Fibroblast of skin of abdomen (primary cell): Measurements from ENCODE around the gene CDKAL1.
A peak's percentile ranks its signal among the peaks of the same experiment; 100 is the strongest.

Experiments used
- DNase-seq: peaks from one replicate; pipeline ENCODE4 v3.0.0-alpha.2; 2013

The CDKAL1 gene

GRCh38 chr6:20841806-20842205, 307.5 kb downstream of the CDKAL1 start:
- no peak for DNase-seq

- DNase-seq = no peak
These were observed 311.3 kb downstream of the CDKAL1 start for GRCh38 chr6:20845592-20845991.

DNA sequence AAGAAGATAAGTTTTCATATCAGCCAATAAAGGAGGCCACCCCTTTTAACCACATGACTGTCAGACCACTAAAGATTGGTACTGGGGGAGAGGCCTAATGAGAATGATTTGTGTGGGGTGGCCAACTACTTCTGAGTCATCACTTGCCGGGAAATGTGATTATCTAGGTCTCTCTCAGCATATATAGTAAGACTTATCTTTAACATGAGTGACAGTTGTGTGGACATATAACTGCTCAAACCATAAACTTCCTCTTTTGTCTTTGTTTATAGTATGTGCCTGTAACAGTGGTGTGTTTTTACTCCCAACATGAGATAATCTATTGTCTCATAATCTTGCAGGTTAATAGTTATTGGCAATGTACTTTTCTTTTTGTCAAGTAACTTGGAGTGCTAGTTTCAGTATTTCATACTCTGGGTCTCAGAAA, 312.4 kb downstream of the CDKAL1 start:
- peak; percentile 21 for DNase-seq

DNA sequence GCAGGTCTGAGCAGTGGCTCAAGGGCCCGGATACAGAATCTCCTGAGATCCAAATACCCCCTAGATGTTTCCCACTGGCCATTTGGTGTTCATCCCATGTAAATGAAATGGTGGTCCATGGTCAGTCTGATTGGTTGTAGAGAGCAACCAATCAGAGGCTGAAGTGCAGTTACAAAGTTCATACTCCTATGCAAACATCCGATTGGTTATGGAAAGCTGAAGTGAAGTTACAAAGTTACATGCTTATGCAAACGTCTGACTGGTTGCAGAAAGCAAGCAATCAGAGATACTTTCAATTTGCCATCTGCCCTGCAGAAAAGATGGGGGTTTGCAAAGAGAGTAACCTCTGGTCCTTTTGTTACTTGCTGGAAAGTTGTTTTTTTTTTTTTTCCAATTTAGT, 313.6 kb downstream of the CDKAL1 start:
- DNase-seq = no peak

DNA sequence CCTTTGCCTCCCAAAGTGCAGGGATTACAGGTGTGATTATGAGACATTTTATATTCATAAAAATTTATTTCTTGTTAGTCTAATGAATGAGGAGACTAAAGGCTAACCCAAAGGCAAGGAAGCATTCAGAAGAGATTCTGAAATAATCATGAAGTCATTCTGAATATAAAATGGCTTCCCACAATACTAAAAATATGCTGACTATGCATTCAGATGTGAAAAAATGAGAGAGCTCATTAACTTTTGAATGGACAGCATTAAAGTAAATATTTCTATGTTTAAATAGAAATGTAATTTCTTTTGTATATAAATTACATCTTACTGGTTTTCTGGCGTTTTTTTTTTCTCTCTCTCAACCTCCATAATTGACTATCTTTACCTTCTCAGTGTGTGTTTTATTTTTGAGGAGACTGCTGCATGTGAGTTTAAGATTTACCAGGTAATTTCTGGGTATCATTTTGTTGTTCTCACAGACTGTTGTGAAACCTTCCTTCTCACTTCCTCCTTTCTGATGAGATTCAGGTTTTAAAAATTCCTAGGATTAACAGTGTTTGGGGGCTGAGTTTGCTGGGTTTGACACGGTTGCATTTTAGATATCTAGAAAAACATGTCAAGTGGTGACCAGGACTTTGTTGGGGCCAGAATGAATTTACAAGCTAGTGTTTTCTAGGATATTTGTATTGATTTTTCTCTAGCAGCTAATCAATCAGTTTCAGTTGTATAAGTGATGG, 316.6 kb downstream of the CDKAL1 start:
- no peak for DNase-seq

DNA sequence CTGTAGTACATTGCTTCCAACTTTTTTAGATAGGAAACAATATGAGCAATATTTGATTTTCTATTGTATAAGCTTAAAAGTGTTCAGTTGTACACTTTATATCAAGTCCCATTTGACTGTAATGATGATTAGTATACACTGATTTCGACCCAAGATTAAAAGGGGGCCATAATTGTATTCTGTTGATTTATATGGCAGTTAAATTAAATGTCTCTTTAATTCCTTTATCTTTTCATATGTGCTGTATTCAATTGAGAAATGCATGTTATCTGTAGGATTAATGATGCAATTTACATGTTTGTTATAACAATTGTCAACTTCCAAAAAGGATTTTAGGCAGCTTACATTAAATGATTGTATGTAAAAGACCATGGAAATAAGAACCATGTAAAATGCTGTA, 317.5 kb downstream of the CDKAL1 start:
- DNase-seq = no peak

DNA sequence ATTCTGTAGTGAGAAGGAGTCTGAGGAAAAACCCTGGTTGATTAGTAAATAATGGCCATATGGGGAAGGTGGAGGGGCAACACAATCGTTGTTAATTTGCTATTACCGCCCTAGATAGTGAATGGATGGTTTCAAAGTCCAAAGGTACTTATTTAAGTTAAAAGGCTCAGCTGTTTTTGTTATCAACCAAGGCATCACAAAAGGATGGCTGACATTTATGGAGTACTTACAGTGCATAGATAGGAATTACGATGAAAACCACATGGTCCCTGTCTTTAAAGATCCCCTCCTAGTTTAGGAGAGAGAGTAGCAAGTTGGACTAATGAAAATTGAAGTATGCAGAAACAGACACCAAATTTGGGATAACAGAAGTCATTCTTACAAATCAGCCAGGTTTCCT, 319.6 kb downstream of the CDKAL1 start:
- no peak for DNase-seq

DNA sequence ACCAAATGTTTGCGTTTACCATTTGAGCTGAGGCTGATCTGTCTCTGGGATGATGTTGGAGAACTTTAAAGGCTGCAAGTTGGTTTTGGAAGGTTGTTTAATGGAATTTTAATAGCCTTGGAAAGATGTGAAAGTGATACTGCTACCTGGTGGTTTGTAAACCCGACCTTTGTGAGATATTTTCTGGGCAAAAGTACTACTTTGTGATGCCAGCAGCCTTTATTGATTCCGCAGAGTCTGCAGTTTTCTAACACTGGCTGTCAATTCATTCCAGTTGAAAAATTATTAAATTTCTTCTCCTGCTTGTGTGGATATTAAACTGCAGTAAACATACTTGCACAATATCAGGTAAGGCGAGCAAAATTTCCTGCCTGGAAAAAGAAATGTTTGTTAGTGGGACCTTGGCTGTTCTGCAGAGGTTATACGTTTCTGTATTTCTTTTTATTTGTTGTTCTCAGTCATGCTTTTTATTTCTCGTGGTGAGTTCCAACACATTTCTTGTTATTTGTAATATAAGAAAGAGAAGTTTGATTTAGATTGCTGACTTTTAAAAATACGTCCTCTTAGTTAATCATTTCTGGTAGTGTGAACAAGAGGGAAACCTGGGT, 322.5 kb downstream of the CDKAL1 start:
- DNase-seq = no peak

GRCh38 chr6:20861481-20861880, 327.2 kb downstream of the CDKAL1 start:
- no peak for DNase-seq

DNA sequence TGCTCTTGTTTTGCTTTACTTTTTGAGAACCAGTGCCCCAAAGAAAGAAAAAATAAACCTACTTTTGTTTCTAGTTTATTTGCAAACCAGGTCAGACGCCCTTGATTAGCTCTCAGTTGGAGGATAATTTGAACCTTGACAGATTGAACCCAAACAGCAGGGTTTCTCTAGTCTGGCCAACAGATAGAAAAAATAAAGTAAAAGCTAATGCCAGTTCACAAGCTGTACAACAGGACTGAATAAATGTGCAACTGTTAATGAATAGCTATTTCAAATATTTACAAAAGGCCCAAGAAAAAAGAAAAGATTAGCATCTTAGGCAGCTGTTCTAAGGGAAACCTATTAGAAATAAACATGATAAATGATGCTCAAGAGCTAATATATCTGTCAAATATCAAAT, 331.8 kb downstream of the CDKAL1 start:
- DNase-seq = no peak

DNA sequence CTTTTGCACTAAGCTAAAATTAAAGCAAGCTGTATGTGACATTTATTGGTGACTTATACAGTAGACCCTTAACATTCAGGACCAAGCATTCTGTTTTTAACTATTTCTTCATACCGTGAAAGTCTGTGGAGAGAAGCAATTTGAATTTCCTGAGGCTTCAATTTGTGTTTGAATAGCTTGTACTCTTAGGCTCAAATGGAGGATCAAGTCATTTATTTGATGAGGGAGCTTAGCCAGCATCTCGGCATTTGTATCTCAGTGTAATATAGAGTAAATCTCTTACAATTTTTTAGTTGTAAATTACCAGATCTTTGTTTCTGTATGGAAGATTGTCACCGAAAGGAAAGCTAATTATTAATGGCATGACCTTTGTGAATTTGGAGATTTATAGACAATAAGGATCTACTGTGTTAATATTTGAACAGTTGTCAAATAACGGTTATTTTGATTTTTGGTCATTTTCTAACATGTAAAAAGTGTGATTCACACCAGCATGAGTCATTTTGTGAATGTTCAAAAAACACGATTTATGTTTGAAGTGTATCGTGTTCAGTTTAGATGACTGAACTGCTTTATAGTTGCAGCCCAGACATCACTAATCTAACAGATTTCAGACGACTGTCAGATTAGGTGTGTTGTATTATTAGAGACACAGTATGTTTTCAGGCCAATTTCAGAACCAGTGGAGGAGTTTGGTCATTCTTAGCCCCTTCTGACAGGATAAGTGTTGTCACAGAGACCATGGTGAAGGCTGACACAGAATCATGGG, 332.9 kb downstream of the CDKAL1 start:
- DNase-seq = peak; percentile 27

DNA sequence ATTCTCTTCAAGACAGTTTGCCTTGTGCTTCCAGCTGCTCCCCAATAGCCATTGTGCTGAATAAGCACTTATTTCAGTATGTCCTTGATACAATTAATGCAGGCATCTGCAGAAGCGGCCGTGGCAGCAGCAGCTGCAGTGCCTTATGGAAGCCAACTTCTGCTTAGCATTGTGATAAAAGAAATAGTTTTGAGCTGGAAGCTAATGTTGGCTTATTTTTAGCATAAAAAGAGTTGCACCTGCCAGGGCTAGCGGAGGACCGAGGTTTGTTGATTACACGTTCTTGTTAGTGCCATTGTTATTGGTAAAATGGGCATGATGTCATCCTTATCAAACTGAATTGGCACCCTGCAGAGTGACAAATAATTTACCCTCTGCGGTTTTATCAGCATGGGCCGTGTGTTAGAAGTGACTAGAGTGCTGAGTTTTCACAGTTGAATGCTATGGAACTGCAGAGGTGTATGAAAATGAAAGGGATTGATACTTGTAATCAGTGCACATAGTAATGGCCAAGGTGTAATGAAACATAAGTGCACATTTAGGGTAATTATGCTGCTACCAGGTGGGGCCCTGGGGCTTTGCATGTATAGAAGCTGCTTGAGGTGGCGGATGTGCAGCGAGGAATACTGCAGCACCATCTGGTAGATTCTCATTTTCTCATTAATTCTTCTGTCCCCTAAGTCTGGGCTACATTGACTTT, 334.3 kb downstream of the CDKAL1 start:
- DNase-seq = no peak

GRCh38 chr6:20870021-20870420, 335.8 kb downstream of the CDKAL1 start:
- DNase-seq = no peak

- no peak for DNase-seq
These were observed 336.2 kb downstream of the CDKAL1 start for GRCh38 chr6:20870493-20870892.

DNA sequence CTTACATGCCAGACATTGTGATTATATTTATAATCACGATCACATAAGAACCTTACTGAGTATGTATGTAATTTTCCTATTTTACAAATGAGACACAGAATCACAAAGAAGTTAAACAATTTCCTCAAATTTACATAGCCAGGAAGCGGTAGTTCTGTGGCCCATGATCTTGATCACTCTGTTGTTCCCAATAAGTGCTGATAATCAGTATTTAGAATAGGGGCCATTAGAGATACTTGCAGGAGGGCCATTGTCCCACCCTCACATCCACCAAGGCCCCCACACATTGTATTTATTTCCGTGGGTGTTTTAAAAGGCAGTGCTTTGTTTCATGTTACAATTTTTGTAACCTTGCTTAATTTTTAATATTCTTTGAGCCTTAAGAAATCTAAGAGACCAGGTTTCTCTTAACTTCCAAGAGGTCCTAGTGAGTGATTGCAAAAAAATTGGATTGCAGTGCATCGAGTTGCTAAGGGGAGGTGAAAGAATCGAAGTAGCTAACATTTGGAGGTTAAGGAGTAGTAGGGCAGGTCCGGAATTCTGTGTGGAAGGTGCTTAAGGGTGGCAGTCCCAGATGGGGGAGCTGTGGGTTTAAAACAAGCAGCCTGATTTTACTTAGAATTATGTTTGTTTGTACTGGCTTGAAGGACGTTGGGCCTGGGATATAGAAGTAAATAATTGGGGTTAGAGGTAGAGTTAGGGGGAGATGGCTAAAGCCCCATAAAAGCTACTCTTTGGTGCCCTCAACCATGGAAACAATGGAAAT, 339.4 kb downstream of the CDKAL1 start:
- DNase-seq = no peak

GRCh38 chr6:20875369-20875963, 341.2 kb downstream of the CDKAL1 start:
- peak; percentile 44 for DNase-seq

- peak; percentile 89 for DNase-seq
These were observed 341.8 kb downstream of the CDKAL1 start for GRCh38 chr6:20876036-20876435.

- DNase-seq = no peak
These were observed 342.3 kb downstream of the CDKAL1 start for GRCh38 chr6:20876561-20876960.

DNA sequence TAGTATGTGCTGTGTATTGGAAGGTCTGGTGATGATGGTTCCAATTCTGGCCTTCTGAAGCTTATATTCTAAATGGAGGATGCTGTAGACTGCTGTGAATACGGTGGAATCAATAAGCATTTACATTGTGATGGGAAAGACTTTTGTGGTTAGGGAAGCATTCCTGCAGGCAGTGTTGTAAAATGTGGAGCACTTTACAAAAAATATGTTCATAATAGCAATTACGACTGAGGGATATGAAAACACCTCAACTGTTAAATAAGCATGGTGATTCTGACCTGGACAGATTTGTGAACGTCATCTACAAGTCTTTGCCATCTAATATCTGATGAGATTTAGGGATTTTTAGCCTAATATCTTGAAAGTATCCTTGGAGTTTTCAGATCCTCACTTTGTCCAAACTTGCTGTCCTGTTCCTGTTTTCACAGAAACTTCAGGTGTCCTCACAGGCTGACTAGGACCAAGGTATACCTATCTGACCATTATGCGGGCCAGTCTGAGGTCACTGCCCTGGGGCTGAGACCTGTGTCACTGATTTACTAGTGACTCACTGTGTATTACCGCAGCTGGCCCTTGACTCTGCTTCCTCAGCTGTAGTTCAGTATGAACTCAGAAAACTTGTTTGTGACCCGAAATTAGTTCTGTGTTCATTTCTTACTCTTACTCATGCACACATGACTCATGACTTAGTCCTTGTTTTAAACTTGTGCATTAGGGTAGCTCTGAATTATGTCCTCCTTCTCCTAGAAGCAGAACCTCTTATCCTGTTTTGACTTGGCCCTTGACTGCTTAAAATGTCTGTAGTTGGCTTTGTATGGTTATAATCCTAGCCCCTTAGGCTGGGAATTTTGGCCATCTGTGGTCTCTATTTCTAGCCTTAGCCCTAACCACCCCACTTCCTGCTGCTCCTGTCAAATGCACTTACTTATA, 343.0 kb downstream of the CDKAL1 start:
- DNase-seq = peak; percentile 88

DNA sequence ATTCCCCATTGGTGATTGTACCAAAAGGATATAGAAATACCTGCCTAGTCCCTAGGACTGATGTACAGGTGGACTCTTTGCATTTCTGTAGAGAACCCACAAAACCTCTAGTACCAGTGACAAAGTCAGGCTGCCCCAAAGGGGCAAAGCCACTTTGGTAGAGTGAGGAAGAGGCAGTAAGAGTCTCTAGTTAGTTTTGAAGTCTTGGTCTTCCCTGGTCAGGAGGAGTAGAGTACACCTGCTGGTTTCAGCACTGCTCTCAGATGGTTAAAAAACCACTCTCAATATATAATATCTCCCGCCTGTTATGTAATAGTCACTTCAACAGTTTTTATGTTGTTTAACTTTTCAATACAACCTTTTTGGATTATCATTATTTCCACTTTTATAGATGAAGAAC, 344.9 kb downstream of the CDKAL1 start:
- no peak for DNase-seq

DNA sequence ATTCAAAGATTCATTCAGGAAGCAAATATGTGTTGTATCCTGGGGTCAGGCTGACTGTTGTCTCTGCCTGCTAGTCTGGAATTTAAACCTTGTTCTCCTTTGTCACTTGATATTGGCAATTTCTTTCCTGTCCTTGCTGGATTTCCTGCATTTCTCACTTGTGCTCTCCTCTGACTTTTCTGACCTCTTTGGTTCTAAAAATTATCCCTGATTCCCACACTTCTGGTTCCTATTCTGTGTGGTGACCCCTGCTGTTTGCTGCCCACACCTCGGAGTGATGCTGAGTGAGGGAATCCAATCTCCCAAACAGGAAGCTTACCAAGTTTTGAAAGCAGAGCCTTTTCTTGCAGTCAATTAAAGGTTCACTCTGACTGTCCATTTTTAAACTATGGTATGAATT, 345.3 kb downstream of the CDKAL1 start:
- no peak for DNase-seq
